ENCODE results near the gene MRFAP1L1. TPM values are rescaled to one million over a fixed set of nuclear protein-coding genes. Genes with fewer than 3 reads are reported as not detected.
A peak's percentile ranks its signal among the peaks of the same experiment; 100 is the strongest.

MRFAP1L1 gene
- total and polyA plus RNA-seq, 10 of the 15 experiments (the other 5 are each of a cell fraction or from before 2014, with no cell fraction given), result 30.6 to 85.1 (median 52.9) TPM

DNA sequence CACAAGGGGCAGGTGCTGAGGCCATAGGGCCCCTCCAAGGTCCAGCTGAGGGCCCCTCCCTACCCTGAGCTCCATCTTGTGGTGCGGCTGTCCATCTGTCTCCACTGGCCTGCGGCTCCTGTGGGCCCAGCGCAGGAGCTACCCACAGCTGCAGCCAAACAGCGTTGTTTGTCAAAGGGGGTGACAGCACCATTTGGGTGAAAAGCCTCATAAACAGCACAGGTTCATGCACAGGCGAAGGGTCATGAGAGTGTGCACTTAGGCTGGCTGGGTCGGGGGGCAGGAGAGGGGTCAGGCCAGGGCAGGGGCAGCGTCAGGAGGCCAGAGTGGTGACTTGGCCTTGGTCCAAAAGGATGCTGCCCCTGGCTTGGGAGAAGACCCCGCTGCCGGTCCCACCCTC is 38.6 kb upstream of the MRFAP1L1 start:
- Histone ChIP-seq H3K27ac (ENCODE audit: control insufficient read depth, insufficient read depth) (no peak overlapping the region), H3K4me2 (ENCODE audit: control insufficient read depth, insufficient read depth) (no peak overlapping the region), H2AFZ (ENCODE audit: control insufficient read depth, low read depth, low read length) (no peak overlapping the region), H3K9me3 (replicated peaks; ENCODE audit: control insufficient read depth, insufficient read depth, low read length) (no peaks in the 10 kb centered on the region), H4K20me1 (ENCODE audit: control insufficient read depth, insufficient read depth) (no peaks in the 10 kb centered on the region), H3K4me3 (no peak overlapping the region), H3K9ac (ENCODE audit: control insufficient read depth, insufficient read depth, low read length) (no peak overlapping the region), H3K27me3 (replicated peaks in 1 of 2; ENCODE audit: control insufficient read depth in 2 of 2, insufficient read depth in 2 of 2, low read length in 1 of 2) (no peaks in the 10 kb centered on the region), H3K79me2 (ENCODE audit: control insufficient read depth, insufficient read depth, low read length) (no peaks in the 10 kb centered on the region), H3K36me3 (ENCODE audit: control insufficient read depth in 2 of 2, insufficient read depth in 2 of 2, low read length in 1 of 2) (no peaks in the 10 kb centered on the region), H3K4me1 (ENCODE audit: control insufficient read depth, insufficient read depth, low read length) (no peaks in the 10 kb centered on the region)
- FAIRE-seq (no peak), ATAC-seq (no peak), DNase-seq (ENCODE audit: low read depth, low spot score) (no peak)
- no TSS peak for BruUV-seq (replicated peaks)
- no peak for TF ChIP-seq FOXK2 (IDR thresholded peaks at IDR 0.05)
- TF ChIP-seq JUND (IDR thresholded peaks at IDR 0.05; ENCODE audit: low read depth, low read length), result no peak
- no peak for TF ChIP-seq MTA2 (IDR thresholded peaks at IDR 0.05; ENCODE audit: low read depth)
- TF ChIP-seq SMAD5 (IDR thresholded peaks at IDR 0.05; ENCODE audit: low read depth), result no peak
- TF ChIP-seq IRF4 (IDR thresholded peaks at IDR 0.05; ENCODE audit: low read depth, low read length), result no peak
- ChIA-PET POLR2A (no interaction called here), SMC1A (ENCODE audit: uncharacterized antibody, unreplicated experiment) (no interaction called here), CTCF (interaction anchor here (0.9 to 1.3 kb wide), 2 partner anchors 30 to 125 kb away, joined by 3 read pairs; no protein-coding TSS in a partner anchor), RAD21 (ENCODE audit: unreplicated experiment) (no interaction called here)
- 62% methylated on average over 9 of the region's 9 CpGs for WGBS (ENCODE audit: insufficient coverage, insufficient replicate concordance, low lambda C conversion rate, missing lambda C conversion rate)
- in situ Hi-C loops (cut with MboI), result no loop called here
- intact Hi-C loops (cut with micrococcal nuclease; ENCODE audit: unreplicated experiment), result no loop called here

DNA sequence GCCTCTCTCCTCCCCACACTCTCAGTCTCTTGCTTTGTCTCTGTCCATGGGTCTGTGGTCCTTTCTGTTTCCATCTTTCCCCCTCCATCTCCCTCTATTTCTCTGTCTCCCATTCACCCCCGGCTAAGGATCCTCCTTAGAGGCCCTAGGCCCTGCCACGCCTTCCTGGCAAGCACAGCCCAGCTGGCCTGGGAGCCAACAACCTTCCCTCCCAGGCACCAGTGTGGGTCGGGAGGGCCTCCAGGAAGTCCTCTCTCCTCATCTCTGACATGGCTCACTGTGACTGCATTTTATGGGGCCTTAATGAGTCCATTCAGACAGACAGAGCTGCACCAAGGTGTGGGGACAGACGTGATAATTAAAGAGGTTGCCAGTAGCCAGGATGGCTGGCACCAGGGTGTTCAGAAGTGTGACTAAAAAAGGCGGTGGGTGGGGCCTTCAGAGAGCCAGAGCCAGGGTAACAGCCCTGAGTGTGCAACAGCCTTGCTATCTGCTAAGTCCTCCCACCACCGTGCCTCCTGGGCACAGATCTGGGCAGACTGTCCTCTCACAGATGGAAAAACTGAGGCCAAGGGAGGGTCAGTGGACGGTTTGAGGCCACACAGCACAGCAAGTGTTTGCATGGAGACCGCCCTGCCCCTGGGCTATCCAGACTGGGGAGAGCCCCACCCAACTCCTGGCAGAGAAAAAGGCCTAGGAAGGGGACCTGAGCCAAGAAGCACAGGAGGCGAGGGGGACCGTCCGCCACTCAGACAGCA is 37.8 kb upstream of the MRFAP1L1 start:
- Histone ChIP-seq H3K27me3 (replicated peaks in 1 of 2; ENCODE audit: control insufficient read depth in 2 of 2, insufficient read depth in 2 of 2, low read length in 1 of 2) (no peaks in the 10 kb centered on the region), H3K4me3 (no peak overlapping the region), H3K4me2 (ENCODE audit: control insufficient read depth, insufficient read depth) (no peak overlapping the region), H3K9ac (ENCODE audit: control insufficient read depth, insufficient read depth, low read length) (no peak overlapping the region), H3K9me3 (replicated peaks; ENCODE audit: control insufficient read depth, insufficient read depth, low read length) (no peaks in the 10 kb centered on the region), H3K79me2 (ENCODE audit: control insufficient read depth, insufficient read depth, low read length) (no peaks in the 10 kb centered on the region), H2AFZ (ENCODE audit: control insufficient read depth, low read depth, low read length) (no peak overlapping the region), H3K4me1 (ENCODE audit: control insufficient read depth, insufficient read depth, low read length) (peaks cover 6% of the 10 kb centered on the region), H3K36me3 (ENCODE audit: control insufficient read depth in 2 of 2, insufficient read depth in 2 of 2, low read length in 1 of 2) (no peaks in the 10 kb centered on the region), H4K20me1 (ENCODE audit: control insufficient read depth, insufficient read depth) (no peaks in the 10 kb centered on the region), H3K27ac (ENCODE audit: control insufficient read depth, insufficient read depth) (no peak overlapping the region)
- ChIA-PET POLR2A (no interaction called here), SMC1A (ENCODE audit: uncharacterized antibody, unreplicated experiment) (no interaction called here), RAD21 (ENCODE audit: unreplicated experiment) (no interaction called here), CTCF (no interaction called here)
- in situ Hi-C loops (cut with MboI), result no loop called here
- WGBS (ENCODE audit: insufficient coverage, insufficient replicate concordance, low lambda C conversion rate, missing lambda C conversion rate), result 30% methylated on average over 11 of the region's 11 CpGs
- no peak for FAIRE-seq
- BruUV-seq (replicated peaks), result no TSS peak
- no peak for DNase-seq (ENCODE audit: low read depth, low spot score)
- ATAC-seq, result peak; percentile 32
- intact Hi-C loops (cut with micrococcal nuclease; ENCODE audit: unreplicated experiment), result no loop called here
- TF ChIP-seq WRNIP1 (IDR thresholded peaks at IDR 0.05; ENCODE audit: borderline replicate concordance, low read depth, low read length) (no peak), EP300 (IDR thresholded peaks at IDR 0.05; ENCODE audit: borderline replicate concordance in 1 of 2, control insufficient read depth in 1 of 2, low read depth in 2 of 2, low read length in 2 of 2) (no peak), TCF7 (IDR thresholded peaks at IDR 0.05; ENCODE audit: borderline replicate concordance) (no peak), MEF2A (IDR thresholded peaks at IDR 0.05; ENCODE audit: insufficient read depth, low read depth, low read length) (no peak), RCOR1 (conservative IDR thresholded peaks at IDR 0.05; ENCODE audit: low read depth, low read length) (no peak), CBFB (IDR thresholded peaks at IDR 0.05; ENCODE audit: low read depth) (no peak), ASH2L (IDR thresholded peaks at IDR 0.05; ENCODE audit: borderline replicate concordance, low read depth) (no peak)
- TF ChIP-seq, protein P1, sequence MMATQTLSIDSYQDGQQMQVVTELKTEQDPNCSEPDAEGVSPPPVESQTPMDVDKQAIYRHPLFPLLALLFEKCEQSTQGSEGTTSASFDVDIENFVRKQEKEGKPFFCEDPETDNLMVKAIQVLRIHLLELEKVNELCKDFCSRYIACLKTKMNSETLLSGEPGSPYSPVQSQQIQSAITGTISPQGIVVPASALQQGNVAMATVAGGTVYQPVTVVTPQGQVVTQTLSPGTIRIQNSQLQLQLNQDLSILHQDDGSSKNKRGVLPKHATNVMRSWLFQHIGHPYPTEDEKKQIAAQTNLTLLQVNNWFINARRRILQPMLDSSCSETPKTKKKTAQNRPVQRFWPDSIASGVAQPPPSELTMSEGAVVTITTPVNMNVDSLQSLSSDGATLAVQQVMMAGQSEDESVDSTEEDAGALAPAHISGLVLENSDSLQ (IDR thresholded peaks at IDR 0.05), result no peak
- TF ChIP-seq, protein P2, sequence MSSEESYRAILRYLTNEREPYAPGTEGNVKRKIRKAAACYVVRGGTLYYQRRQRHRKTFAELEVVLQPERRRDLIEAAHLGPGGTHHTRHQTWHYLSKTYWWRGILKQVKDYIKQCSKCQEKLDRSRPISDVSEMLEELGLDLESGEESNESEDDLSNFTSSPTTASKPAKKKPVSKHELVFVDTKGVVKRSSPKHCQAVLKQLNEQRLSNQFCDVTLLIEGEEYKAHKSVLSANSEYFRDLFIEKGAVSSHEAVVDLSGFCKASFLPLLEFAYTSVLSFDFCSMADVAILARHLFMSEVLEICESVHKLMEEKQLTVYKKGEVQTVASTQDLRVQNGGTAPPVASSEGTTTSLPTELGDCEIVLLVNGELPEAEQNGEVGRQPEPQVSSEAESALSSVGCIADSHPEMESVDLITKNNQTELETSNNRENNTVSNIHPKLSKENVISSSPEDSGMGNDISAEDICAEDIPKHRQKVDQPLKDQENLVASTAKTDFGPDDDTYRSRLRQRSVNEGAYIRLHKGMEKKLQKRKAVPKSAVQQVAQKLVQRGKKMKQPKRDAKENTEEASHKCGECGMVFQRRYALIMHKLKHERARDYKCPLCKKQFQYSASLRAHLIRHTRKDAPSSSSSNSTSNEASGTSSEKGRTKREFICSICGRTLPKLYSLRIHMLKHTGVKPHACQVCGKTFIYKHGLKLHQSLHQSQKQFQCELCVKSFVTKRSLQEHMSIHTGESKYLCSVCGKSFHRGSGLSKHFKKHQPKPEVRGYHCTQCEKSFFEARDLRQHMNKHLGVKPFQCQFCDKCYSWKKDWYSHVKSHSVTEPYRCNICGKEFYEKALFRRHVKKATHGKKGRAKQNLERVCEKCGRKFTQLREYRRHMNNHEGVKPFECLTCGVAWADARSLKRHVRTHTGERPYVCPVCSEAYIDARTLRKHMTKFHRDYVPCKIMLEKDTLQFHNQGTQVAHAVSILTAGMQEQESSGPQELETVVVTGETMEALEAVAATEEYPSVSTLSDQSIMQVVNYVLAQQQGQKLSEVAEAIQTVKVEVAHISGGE (CRISPR knock-in tag; IDR thresholded peaks at IDR 0.05), result no peak

Data from GM12878 (cell line).